Measurements from ENCODE around the gene GPANK1. TPM values are rescaled to one million over a fixed set of nuclear protein-coding genes. Genes with fewer than 3 reads are reported as not detected.

The GPANK1 gene
- total RNA-seq, 1 donor from 2014 or later = 8.9 TPM

DNA sequence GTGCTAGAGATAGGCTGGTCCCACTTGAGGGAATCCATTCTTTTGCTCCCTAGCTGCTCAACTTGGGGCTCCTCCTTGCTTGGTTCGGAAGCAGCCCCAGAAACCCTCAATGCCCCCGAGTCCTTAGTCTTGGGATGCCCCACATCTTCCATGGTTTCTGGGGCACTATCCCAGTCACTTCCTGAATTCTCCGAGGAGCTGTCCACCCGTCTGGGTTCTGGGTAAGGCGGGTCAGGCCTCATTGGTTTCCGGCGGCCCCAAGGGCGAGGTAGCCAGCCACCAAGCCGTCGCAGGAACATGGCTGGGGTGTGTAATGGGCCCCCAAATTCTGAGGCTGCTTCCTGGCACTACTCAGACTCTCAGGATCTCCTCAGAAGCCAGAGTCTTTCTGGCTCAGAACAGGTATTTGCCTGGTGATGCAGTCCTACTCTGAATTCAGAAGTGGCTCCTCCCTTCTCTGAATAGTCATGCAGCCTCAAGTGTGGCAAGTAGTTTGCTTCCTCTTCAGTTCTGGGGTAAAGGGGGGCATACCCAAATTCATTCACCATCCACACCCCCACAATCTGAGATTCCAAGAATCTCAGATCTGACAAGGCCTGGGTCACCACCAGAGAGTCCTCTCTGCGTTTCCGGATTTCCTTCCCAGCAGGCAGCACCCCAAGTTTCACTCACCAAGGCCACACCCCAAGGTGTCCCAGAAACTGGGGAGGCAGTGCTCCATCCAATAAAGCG is 5.0 kb downstream of the GPANK1 start:
- peaks cover 4% of the 10 kb centered on the region for H3K36me3 Mint-ChIP-seq (ENCODE audit: low read depth, unreplicated experiment)
- H3K9me3 Mint-ChIP-seq (ENCODE audit: unreplicated experiment) = no peaks in the 10 kb centered on the region
- peak overlapping the region; percentile 91 for H3K4me3 Mint-ChIP-seq (ENCODE audit: unreplicated experiment)
- peaks cover 32% of the 10 kb centered on the region for H3K4me1 Mint-ChIP-seq (ENCODE audit: unreplicated experiment)
- no peak for DNase-seq (ENCODE audit: low spot score)
- peak overlapping the region; percentile 84 for H3K27ac Mint-ChIP-seq (ENCODE audit: unreplicated experiment)
- H3K27me3 Mint-ChIP-seq (ENCODE audit: unreplicated experiment) = peaks cover 10% of the 10 kb centered on the region
- TF ChIP-seq CTCF (IDR thresholded peaks at IDR 0.05; ENCODE audit: unreplicated experiment) = no peak

DNA sequence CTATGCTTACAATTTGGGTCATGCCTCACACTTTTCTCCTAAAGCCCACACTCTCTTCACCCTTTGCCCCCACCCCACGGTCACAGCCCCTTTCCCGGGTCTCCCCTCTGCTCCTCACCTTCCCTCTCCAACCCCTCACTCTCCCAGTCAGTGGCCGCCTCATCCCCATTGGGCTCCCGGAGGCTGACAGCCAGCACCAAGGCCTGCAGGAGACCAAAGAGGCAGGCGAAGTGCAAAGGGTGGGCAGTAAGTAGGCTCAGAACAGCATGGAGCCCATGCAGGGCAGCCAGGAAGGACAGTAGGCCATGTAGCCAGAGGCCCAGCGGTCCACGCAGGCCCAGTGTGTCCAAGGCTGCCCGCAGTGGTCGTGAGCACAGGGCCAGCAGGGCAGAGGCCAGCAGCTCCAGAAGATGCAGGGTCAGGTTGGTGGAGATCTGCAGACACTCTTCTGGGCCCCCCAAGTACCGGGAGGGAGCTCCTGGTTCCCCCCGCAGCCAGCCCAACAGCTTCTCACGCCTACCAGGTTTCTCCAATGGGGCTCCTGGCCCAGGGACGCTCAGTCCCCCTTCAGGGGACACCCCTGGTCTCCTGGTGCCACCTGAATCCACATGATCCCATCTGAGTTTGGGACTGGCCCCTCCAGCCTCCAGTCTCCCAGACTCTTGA is 5.7 kb downstream of the GPANK1 start:
- Mint-ChIP-seq H3K4me3 (ENCODE audit: unreplicated experiment) (peak overlapping the region; percentile 77), H3K27ac (ENCODE audit: unreplicated experiment) (no peak overlapping the region), H3K4me1 (ENCODE audit: unreplicated experiment) (peaks cover 25% of the 10 kb centered on the region), H3K9me3 (ENCODE audit: unreplicated experiment) (no peaks in the 10 kb centered on the region), H3K36me3 (ENCODE audit: low read depth, unreplicated experiment) (peaks cover 4% of the 10 kb centered on the region), H3K27me3 (ENCODE audit: unreplicated experiment) (peaks cover 10% of the 10 kb centered on the region)
- no peak for DNase-seq (ENCODE audit: low spot score)
- TF ChIP-seq CTCF (IDR thresholded peaks at IDR 0.05; ENCODE audit: unreplicated experiment) = no peak

DNA sequence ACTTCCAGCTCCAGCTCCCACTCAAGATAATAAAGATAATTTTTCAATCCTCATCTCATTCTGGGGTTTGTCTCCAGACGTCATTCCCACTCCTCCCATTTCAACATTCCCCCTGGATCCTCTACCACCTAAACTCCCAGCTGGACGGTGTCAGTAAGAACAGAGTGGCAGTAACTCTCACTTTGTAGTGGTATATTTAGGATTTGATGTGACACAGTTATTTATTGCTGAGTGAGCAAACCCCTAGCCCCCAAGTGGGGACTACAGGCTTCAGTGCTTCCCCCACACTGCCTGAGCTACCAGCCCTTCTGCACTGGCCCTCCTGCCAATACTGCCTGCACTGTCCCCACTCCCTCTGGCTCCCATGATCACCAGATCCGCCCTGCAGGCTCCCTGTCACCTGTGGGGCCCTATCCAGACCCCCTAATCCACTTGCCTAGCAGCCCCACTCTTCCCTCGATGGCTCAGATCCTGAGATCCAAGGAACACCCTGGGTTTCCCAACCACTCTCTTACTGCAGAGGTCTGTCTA is 6.6 kb downstream of the GPANK1 start:
- Mint-ChIP-seq H3K36me3 (ENCODE audit: low read depth, unreplicated experiment) (peaks cover 4% of the 10 kb centered on the region), H3K4me3 (ENCODE audit: unreplicated experiment) (peak overlapping the region; percentile 62), H3K27ac (ENCODE audit: unreplicated experiment) (peak overlapping the region; percentile 48), H3K9me3 (ENCODE audit: unreplicated experiment) (no peaks in the 10 kb centered on the region), H3K4me1 (ENCODE audit: unreplicated experiment) (peaks cover 16% of the 10 kb centered on the region), H3K27me3 (ENCODE audit: unreplicated experiment) (peaks cover 7% of the 10 kb centered on the region)
- DNase-seq (ENCODE audit: low spot score) = no peak
- TF ChIP-seq CTCF (IDR thresholded peaks at IDR 0.05; ENCODE audit: unreplicated experiment) = no peak

GRCh38 chr6:31657406-31658157 is 7.2 kb downstream of the GPANK1 start:
- peaks cover 7% of the 10 kb centered on the region for H3K36me3 Mint-ChIP-seq (ENCODE audit: low read depth, unreplicated experiment)
- peak overlapping the region; percentile 62 for H3K4me3 Mint-ChIP-seq (ENCODE audit: unreplicated experiment)
- DNase-seq (ENCODE audit: low spot score) = no peak
- H3K27me3 Mint-ChIP-seq (ENCODE audit: unreplicated experiment) = peaks cover 7% of the 10 kb centered on the region
- no peak for TF ChIP-seq CTCF (IDR thresholded peaks at IDR 0.05; ENCODE audit: unreplicated experiment)
- H3K27ac Mint-ChIP-seq (ENCODE audit: unreplicated experiment) = peak overlapping the region; percentile 48
- peaks cover 17% of the 10 kb centered on the region for H3K4me1 Mint-ChIP-seq (ENCODE audit: unreplicated experiment)
- H3K9me3 Mint-ChIP-seq (ENCODE audit: unreplicated experiment) = no peaks in the 10 kb centered on the region

All from endothelial cell (in vitro differentiated cells).